Measurements from ENCODE around the gene ASIC4.

- TF ChIP-seq YY1 (IDR thresholded peaks at IDR 0.05; ENCODE audit: insufficient read depth, insufficient replicate concordance, low read depth, low read length), result no peak
- TF ChIP-seq ZNF549 (CRISPR knock-in tag; IDR thresholded peaks at IDR 0.05), result no peak
- TF ChIP-seq ZFP36 (IDR thresholded peaks at IDR 0.05; ENCODE audit: borderline replicate concordance, low read depth, low read length, partially characterized antibody), result no peak
- TF ChIP-seq ARHGAP35 (CRISPR knock-in tag; IDR thresholded peaks at IDR 0.05; ENCODE audit: borderline replicate concordance), result no peak
- no peak for TF ChIP-seq MEIS1 (CRISPR knock-in tag; IDR thresholded peaks at IDR 0.05; ENCODE audit: borderline replicate concordance)
- no peak for TF ChIP-seq CHD2 (IDR thresholded peaks at IDR 0.05; ENCODE audit: low read depth, low read length)
- no peak for TF ChIP-seq ZNF740 (CRISPR knock-in tag; IDR thresholded peaks at IDR 0.05)
- TF ChIP-seq ZBTB46 (CRISPR knock-in tag; IDR thresholded peaks at IDR 0.05; ENCODE audit: borderline replicate concordance), result no peak
- no peak for TF ChIP-seq CREM (IDR thresholded peaks at IDR 0.05)
- no peak for TF ChIP-seq CREM (CRISPR knock-in tag; IDR thresholded peaks at IDR 0.05)
- no peak for TF ChIP-seq POLR2A (IDR thresholded peaks at IDR 0.05; ENCODE audit: insufficient read depth in 1 of 2, low read depth in 2 of 2, low read length in 2 of 2)
- no peak for TF ChIP-seq ZNF446 (CRISPR knock-in tag; IDR thresholded peaks at IDR 0.05)
- TF ChIP-seq U2AF2 (IDR thresholded peaks at IDR 0.05; ENCODE audit: low read depth, low read length), result no peak
- no peak for TF ChIP-seq FOXC1 (CRISPR knock-in tag; IDR thresholded peaks at IDR 0.05; ENCODE audit: borderline replicate concordance)
These were observed 27.8 kb upstream of the ASIC4 start for GRCh38 chr2:219486380-219486959.

Data from HepG2 (cell line).